Activated CD4-positive, CD25-positive, alpha-beta regulatory T cell treated with anti-CD3 and anti-CD28 coated beads, Interleukin-2, amount 50 U/mL, for 72 hours (primary cell): ENCODE data around the gene PHF2.

Experiments
- DNase-seq: peaks from one replicate; pipeline ENCODE4 v3.0.0; 2021

PHF2 gene

DNA sequence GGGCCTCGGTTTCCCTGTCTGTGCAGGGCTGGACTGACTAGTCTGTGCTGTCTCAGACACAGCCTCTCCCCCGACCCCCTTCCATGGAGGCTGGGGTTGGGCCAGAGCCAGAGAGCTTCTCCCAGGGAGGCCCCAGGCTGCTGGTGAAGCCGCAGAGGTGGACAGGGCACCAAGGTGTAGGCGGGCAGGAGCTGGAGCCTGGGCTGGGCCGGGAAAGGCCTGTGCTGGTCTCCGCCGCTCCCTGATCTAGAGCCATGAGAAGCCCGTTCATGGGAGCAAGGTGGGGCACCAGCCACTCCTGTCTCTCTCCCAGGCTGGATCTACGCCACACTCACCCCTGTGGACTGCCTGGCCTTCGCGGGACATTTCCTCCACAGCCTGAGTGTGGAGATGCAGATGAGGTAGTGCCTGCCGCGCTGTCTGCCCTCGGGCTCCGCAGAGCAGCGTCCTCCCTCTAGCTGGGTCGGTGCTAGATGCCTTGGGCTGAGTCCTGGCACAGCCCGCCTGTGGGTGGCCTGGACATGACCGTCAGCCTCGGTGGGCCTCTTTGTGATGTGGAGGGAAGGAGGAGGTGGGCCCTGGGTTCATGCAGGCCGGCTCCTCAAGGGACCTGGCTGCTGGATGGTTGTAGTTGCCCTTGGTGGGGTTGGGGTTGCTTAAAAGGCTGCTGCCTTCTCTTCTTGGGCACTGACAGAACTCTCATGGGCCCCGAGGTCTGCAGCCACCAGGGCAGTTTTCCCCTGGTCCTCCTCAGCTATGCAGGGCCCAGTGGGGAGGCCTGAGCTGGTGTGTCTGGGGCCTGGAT lies 79.4 kb downstream of the PHF2 start:
- DNase-seq: no peak

DNA sequence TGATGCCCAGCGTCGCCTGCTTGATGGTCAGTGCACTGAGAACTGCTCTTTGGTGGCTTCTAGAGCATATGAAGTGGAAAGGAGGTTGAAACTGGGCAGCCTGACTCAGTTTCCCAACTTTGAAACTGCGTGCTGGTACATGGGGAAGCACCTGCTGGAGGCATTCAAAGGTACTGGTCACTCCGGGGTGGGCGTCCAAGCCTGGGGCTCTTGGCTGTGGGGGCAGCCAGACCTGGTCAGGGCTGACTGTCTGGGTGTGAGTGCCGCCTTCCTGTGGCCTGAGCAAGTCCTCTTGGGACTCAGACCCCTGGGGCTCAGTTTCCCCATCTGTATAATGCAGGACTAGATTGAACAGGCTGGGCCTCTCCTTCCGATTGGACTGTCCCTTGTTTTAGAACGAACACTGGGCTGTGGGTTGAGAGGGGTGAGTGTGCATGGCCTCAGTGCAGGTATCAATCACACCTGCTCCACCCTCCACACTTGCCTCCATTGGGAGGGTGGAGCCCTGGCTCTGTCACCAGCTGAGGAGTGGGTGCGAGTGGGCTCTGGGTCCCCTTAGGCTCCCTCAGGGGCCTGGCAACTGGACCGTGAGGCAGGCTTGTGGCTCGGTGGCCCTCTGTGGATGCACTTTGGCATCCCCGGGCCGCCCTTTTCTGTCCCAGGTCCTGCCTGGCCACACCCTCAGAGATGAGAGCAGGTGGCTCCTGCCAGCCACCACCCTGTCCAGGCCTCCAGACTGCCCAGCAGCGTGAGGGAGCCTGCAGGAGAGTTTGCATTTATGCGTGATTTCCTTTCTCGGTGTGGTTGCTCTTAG lies 80.2 kb downstream of the PHF2 start:
- no peak for DNase-seq

DNA sequence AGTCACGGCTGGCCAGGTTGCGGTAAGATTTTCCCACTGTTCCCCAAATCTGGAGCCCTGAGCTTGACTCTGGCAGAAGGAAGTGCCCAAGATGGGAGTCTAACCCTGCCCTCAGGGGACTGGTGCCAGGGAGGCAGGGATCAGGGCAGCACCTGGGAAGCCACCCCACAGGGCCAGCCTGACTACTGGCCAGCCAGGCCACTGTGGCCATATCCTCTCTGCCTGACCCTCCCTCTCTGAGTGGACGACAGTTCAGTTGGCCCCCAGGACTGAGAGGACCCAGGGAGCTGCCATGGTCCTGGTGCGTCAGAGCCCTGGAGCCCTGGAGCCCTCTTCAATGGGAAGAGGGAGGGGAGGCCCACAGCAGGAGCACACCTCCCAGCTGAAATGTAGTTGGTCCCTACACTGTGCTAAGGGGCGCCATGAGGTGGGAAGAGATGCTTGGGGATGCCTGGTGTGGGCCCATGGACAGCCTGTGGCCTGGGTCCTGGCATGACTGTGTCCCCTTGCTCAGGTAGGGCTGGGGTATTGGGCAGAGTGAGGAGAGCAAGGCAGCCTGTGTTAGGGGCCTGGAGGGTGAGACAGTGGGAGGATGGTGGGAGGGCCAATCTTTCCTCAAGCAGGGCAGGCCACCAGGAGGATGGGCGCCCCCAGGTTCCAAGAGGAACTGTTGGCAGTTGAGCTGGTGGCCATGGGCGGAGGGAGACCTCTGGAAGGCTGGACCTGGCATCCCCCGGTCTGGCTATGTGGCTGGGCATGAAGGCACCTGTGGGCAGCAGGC lies 81.1 kb downstream of the PHF2 start:
- peak; percentile 25 for DNase-seq

DNA sequence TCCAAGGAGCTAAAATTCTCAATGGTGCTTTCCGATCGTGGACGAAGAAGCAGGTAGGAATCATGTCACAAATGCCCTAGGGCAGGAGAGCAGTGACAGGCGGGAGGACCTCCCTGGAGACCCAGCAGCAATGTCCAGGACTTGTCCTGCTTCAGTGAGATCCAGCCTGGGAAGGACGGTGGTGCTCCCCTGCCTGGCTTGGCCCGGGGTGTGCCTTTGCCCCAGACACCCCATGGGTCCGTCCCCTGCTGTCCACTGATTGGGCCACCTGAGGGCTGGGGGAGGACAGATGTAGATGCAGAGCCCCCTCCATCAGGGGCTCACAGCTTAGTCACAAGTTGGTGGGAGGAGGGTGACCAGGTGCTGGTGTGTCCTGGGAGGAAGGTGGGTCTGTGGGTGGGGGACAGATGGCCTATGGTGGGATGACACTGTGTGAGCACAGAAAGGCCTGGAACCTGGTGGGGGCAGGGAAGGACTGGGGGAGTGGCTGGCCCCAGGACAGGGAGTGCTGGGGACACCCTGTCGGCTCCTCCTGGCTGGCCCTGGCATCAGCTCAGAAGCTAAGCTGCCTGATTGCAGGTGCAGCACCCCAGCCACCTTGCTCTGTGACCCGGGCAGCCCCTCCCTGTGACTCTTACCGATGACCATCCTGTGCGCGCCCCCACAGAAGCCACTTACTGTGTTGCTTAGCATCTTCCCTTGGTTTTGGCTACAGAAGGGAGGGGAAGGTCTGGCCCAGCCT lies 82.0 kb downstream of the PHF2 start:
- DNase-seq: no peak

DNA sequence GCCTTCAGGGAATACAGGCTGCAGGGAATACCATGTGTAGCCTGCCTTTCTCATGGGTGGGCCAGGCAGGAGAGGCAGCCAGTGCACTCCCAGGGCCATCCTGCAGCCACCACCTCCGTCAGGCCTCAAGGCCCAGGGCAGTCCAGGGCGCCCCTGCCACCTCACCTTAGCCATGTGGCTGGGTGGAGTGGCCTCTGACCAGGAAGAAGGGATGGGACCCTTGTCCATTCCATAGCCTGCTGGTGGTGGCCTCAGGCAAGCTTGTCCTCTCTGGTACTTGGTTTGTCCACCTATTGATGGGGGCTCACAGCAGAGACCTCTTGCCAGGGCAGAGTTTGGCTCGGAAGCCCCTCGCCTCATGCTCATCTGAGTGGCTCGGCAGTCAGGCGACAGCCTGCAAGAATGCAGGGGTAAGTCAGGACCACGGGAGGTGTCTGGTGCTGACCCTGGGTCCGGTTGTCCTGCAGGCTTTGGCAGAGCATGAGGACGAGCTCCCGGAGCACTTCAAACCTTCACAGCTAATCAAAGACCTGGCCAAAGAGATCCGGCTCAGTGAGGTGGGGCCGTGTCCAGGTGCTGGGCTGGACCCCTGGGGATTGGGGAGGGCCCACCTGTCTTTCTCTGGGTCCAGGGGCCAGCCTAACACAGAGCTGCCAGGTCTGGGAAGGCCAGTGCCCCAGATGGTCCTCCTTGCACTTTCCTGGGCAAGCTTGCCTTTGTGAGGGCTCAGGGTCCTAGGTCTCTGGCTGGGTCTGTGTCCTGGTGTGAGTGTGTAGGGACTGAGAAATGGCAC lies 82.9 kb downstream of the PHF2 start:
- peak; percentile 21 for DNase-seq

DNA sequence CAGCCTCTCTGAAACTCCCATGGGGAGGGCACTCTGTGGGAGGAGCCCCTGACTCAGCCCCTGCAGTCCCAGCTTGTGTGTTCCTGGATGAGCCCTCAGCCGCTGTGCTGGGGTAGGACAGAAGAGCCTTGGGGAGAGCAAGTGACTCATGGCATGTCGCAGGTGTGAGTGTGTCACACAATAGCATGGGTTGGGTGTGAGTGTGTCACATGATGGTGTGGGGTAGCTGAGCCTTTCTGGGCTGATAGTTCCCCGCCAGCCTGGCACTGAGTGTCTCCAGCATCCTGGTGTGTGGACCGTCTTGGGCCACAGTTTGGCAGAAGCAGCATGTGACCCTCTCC lies 83.4 kb downstream of the PHF2 start:
- DNase-seq: no peak

DNA sequence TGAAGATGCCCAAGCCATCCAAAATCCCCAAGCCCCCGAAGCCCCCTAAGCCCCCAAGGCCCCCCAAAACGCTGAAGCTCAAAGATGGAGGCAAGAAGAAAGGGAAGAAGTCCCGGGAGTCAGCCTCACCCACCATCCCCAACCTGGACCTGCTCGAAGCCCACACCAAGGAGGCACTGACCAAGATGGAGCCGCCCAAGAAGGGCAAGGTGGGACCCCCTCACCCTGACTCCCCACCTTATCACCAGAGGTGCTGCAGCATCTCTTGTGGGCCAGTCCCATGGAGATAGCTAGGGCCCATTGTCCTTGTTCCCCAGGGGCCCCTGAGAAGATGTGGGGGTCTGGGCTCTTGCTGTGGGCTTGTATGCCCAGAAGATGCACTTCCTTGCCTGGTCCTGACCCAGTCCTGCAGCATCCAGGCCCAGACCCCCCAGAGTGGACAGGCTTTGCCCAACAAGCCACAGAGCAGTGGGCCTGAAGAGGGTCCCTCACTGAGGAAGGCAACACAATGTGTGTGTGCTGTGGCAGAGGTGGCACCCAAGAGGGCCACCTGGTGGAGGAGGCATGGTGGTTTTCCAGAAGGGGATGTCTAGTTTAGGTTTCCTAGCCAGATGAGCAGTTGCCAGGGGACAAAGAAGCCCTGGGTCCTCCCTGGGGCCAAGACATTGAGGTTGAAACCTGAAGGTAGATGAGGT lies 84.1 kb downstream of the PHF2 start:
- peak; percentile 11 for DNase-seq

DNA sequence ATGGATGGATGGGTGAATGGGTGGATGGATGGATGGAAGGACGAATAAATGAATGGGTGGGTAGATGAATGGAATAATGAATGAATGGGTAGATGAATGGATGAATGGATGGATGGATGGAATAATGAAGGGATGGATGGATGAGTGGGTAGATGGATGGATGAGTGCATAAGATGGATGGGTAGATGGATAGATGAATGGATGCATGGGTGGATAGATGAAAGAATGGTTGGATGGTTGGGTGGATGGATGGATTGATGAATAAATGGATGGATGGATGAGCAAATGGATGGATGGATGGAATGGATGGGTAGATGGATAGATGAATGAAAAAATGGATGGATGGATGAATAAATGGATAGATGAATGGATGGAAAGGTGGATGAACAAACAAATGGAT lies 85.2 kb downstream of the PHF2 start:
- DNase-seq: no peak

DNA sequence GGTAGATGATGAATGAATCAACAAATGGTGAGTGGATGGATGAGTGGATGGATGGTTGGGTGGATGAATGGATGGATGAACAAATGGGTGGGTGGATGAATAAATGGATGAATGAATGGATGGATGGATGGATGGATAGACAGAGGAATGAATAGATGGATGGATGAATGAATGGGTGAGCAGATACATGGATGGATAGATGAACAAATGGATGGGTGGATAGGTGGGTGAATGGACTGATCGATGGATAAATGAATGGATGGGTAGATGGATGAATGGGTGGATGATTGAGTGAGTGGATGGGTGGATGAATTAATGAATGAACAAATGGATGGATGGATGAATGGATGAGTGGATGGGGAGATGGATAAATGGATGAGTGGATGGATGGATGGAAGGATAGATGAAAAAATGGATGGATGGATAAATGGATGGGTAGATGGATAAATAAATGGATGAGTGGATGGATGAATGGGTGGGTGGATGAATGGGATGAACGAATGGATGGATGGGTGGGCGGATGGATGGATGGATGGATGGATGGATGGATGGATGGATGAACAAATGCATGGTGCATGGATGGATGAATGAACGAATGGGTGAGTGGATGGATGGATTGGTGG lies 85.7 kb downstream of the PHF2 start:
- no peak for DNase-seq

DNA sequence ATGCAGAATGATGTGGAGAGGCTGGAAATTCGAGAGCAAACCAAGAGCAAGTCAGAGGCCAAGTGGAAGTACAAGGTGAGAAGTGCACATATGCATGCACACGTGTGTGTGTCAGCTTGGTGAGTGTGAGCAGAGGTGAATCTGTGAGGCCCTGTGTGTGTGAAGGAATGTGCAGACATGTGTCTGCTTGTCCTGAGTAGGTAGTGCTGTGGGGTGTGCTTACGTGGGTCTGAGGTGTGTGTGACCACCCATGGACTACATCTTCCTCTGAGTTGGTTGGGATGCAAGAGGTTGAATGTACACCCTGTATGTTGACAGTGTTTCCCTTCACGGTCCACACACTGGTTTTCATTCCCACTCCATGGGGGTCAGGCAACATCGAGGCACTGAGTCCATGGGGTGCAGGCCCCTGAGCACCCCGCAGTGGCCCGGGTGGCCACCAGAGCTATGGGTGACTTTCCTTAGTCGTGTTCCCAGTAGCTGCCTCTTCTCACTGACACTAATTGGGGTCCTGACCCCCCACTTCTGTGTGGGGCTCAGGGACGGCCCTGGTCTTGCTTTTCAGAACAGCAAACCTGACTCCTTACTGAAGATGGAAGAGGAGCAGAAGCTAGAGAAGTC lies 86.7 kb downstream of the PHF2 start:
- no peak for DNase-seq

DNA sequence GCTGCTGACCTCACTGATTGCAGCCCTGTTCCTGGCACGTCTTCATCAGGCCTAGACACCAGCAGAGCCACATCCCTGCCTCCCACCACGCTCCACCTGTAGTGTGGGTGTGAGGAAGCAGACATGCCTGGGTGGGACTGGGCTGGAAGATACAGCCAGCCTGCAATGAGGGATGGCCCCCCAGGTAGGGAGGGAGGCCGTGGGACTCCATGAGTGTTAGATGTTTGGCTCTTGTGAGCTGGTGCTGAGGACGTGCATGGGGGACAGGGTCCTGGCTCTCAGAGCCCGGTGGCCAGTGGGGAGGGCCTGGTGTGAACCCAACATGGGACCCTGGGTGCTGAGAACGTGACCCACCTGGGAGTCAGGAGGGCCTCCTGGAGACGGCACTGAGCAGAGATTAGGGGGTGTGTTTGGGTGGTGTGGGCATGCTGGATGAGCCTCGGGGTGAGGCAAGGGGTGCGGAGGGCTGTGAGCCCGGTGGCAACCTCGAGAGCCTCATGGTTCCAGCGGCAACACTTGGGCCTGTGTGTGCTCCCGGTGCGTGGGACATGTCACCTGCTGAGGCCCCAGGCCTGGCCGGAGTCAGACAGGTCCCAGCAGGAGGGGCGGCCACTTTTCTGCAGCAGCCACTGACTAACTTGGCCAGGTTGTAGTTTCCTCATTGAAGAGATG lies 87.6 kb downstream of the PHF2 start:
- DNase-seq: peak; percentile 19

DNA sequence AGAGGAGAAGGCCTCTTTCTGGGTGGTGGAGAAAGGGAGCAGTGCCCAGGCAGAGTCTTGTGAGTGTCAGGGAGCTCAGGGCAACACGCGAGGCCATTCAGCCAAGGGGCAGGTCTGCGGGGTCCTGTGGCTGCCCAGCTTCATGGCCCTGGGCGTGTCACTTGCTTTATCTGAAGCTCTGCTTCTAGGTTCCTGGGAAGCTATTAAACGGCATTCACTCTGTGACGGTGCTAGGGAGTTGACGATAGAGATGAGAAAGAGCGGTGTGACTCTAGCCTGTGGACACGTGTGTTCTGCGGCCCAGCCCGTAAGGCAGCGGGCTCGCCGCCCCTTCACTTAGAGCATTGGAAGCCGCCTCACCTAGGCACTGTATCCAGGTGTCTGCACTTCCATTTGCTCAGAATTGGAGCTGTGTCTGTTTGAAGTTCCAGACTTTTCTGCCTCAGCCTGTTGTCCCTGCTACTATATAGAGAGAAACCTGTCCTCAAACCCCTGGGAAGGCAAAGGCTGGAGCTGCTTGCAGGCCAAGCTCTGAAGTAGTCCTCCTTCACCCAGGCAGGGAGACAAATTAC lies 88.3 kb downstream of the PHF2 start:
- DNase-seq: no peak

DNA sequence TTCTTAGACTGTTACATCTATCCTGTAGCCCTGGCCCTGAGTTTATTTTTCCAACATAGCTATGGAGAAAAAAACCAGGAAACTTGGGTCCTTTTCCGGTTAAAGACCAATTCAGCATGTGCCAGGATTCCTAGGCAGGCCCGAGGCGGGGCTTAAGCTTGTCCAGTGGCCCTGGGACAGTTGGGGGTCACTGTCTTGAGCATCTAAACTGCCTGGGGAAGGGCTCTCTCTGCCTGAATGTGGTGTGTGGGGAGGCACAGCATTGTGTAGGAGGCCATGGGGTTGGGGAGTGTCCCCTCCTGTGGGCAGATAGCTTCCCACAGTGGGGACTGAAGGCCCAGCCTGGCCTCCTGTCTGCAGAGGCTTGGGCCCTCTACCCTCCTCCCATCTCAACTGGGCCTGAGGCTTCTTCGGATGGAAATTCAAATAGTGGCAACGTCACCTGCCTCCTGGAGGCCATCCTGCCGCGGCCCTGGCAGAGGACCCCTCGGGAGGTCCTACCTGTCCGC lies 88.8 kb downstream of the PHF2 start:
- peak; percentile 17 for DNase-seq

DNA sequence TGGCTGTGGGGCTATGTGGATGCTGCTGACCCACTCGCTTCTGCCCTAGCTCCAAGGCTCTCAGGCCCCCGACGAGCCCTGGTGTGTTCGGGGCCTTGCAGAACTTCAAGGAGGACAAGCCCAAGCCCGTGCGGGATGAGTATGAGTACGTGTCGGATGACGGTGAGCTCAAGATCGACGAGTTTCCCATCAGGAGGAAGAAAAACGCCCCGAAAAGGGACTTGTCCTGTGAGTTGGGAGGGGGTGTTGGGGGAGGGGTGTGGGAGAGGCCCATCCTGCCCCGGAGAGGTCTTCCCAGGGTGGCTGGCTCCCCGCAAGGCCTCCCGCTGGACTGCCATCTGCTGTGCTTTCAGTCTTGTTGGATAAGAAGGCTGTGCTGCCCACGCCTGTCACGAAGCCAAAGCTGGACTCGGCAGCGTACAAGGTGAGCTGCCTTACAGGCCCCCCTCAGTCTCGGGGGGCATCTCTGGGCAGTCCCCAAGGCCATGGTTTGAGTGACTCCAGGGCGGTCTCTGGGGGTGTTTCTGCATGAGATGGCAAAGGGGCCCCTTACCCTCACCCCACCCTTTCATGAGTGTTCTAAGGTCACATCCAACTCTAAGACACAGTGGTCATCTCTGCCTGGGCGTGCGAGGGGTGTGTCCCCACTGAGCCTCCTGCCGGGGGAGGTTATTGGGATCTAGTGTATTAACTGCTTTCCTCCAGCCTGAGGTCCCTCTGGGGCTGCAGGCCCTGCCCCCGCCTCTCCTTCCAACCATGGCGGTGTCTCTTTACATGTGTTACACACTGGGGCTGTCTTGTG lies 89.5 kb downstream of the PHF2 start:
- DNase-seq: peak; percentile 26

DNA sequence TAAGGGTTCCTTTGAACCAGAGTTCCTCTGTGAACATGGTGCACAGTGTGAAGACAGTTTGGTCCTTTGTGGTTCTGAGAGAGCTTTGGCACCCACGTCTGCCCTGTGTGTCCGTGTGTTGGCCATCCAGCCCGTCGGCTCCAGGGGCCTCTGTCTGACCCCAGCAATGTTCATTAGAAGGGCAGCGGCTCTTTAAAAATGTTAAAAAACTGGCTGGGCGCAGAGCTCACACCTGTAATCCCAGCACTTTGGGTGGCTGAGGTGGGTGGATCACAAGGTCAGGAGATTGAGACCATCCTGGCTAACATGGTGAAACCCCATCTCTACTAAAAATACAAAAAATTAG lies 90.0 kb downstream of the PHF2 start:
- DNase-seq: peak; percentile 17

DNA sequence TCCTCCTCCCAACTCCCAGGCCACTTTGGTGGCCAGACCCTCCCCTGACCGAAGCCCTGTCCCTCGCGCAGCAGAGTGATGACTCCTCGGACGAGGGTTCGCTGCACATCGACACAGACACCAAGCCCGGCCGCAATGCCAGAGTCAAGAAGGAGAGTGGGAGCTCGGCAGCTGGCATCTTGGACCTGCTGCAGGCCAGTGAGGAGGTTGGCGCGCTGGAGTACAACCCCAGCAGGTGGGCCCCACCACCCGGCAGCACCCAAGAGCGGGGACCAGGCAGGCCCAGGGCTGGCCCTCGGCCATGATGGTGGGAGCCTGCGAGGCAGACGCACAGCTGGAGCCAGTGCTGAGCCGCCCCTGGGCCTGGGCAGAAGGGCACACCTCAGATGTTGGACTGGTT lies 90.6 kb downstream of the PHF2 start:
- peak; percentile 17 for DNase-seq

DNA sequence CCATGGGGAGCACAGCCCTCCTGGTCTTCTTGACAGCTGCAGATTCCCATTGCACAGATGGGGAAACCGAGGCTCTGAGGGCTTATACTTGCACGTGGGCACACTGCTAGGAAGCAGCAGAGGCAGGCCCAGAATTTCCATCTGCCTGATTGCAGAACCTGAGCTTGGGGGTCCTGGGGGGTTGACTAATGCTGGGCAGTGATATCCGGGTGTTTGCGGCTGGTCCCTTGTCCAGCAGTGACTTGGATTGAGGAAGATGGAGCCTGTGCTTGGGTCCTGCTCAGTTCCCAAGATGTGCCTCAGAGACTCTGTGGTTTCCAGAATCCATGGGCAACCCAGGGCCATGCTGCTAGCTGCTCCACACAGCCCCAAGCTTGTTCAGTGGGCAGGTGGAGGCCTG lies 91.2 kb downstream of the PHF2 start:
- DNase-seq: peak; percentile 14

DNA sequence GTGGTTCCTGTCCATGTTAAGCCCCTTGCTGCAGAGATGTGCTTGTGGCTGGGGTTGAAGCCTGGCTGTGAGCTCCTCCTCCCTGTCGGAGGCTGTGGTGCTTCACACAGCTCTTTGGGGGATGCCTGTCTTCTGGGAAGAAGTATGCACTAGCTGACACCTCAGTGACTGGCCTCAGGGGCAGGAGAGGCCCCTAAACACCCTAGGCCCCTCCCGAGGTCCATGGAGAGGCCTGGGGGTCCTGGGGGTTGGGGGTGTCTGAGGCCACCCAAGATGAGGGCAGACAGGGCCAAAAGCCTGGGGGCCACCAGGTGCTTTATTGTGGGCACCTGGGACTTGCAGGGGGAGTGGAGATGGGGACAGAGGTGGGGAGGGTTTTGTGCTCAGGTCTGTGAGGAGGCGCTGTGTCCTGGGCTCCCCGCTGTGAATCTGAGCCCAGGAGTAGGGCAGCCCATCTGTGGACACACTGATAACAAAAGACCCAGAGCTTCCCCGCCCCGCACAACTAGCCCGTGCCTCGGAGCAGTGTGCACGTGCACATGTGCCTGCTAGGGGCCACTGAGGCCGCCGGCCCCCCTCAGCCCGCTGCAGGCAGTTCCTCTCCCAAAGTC lies 92.0 kb downstream of the PHF2 start:
- DNase-seq: peak; percentile 19
